Measurements from ENCODE around the gene PDE10A. TPM values are rescaled to one million over a fixed set of nuclear protein-coding genes. Genes with fewer than 3 reads are reported as not detected.

PDE10A gene
- total and polyA plus RNA-seq, 9 of the 15 experiments (the other 6 are each of a cell fraction or from before 2014, with no cell fraction given) = 0.04 TPM; not detected in 8

GRCh38 chr6:165403006-165403595, 259.9 kb downstream of the PDE10A start:
- in situ Hi-C loops (cut with MboI) = no loop called here
- Histone ChIP-seq H3K4me2 (ENCODE audit: insufficient read depth, low read length) (no peak overlapping the region), H3K79me2 (ENCODE audit: control insufficient read depth, insufficient read depth, low read length) (no peaks in the 10 kb centered on the region), H3K27ac (ENCODE audit: extremely low read depth, low read depth, low read length) (no peak overlapping the region), H3K4me1 (replicated peaks in 1 of 2; ENCODE audit: control insufficient read depth in 2 of 2, insufficient read depth in 2 of 2, low read length in 2 of 2) (no peaks in the 10 kb centered on the region), H3K9ac (ENCODE audit: insufficient read depth in 1 of 2, low read depth in 2 of 2, low read length in 2 of 2) (no peak overlapping the region), H3K27me3 (ENCODE audit: control insufficient read depth in 2 of 2, insufficient read depth in 2 of 2, low read length in 2 of 2) (no peaks in the 10 kb centered on the region), H4K20me1 (replicated peaks; ENCODE audit: control insufficient read depth, insufficient read depth, low read length) (no peaks in the 10 kb centered on the region), H3K36me3 (ENCODE audit: control insufficient read depth, insufficient read depth, low read length) (no peaks in the 10 kb centered on the region), H2AFZ (ENCODE audit: low read depth, low read length) (no peak overlapping the region), H3K9me1 (ENCODE audit: control insufficient read depth, insufficient read depth, low read length) (no peaks in the 10 kb centered on the region), H3K4me3 (no peak overlapping the region), H3K9me3 (replicated peaks; ENCODE audit: control insufficient read depth, insufficient read depth, low read depth, low read length) (peaks cover 4% of the 10 kb centered on the region)
- intact Hi-C loops (cut with micrococcal nuclease) = no loop called here
- no peak for ATAC-seq
- TF ChIP-seq NFRKB (IDR thresholded peaks at IDR 0.05; ENCODE audit: low read depth) (no peak), NRF1 (conservative IDR thresholded peaks at IDR 0.05 in 1 of 2, IDR thresholded peaks at IDR 0.05 in 1 of 2) (no peak)
- no TSS peak for BruUV-seq (replicated peaks)
- CTCF ChIA-PET (ENCODE audit: low intra/inter-chr PET ratio) = no interaction called here
- under 1% methylated on average over 7 of the region's 7 CpGs for WGBS (ENCODE audit: insufficient coverage, low coverage, missing lambda C conversion rate)
- POLR2A ChIA-PET = no interaction called here
- no peak for FAIRE-seq
- DNase-seq (ENCODE audit: extremely low read depth in 1 of 4, low spot score in 3 of 4) = no peak

GRCh38 chr6:165401092-165401491, 261.9 kb downstream of the PDE10A start:
- in situ Hi-C loops (cut with MboI) (no loop called here), intact Hi-C loops (cut with micrococcal nuclease) (no loop called here)
- ChIA-PET CTCF (ENCODE audit: low intra/inter-chr PET ratio) (no interaction called here), POLR2A (no interaction called here)
- H3K27me3 ChIP-seq (ENCODE audit: control insufficient read depth in 2 of 2, insufficient read depth in 2 of 2, low read length in 2 of 2) = no peaks in the 10 kb centered on the region
- BruUV-seq (replicated peaks) = no TSS peak
- H3K4me3 ChIP-seq = no peak overlapping the region
- H3K27ac ChIP-seq (ENCODE audit: extremely low read depth, low read depth, low read length) = no peak overlapping the region
- DNase-seq (ENCODE audit: extremely low read depth in 1 of 4, low spot score in 3 of 4) (no peak), ATAC-seq (no peak), FAIRE-seq (no peak)
- no peak for TF ChIP-seq XRCC5 (IDR thresholded peaks at IDR 0.05; ENCODE audit: low read depth, low read length)
- no peak for TF ChIP-seq SFPQ (IDR thresholded peaks at IDR 0.05; ENCODE audit: low read depth, low read length)
- no peak for TF ChIP-seq NRF1 (conservative IDR thresholded peaks at IDR 0.05 in 1 of 2, IDR thresholded peaks at IDR 0.05 in 1 of 2)
- TF ChIP-seq NR2F6 (CRISPR knock-in tag; IDR thresholded peaks at IDR 0.05) = no peak
- TF ChIP-seq PBX2 (CRISPR knock-in tag; IDR thresholded peaks at IDR 0.05; ENCODE audit: low read depth) = no peak
- no peak for TF ChIP-seq PBX2 (tag; conservative IDR thresholded peaks at IDR 0.05; ENCODE audit: low read depth)
- TF ChIP-seq RAD51 (IDR thresholded peaks at IDR 0.05; ENCODE audit: borderline replicate concordance, low read depth) = peak; percentile 36; the same call in 1 of the 2 replicates
- TF ChIP-seq TFE3 (CRISPR knock-in tag; IDR thresholded peaks at IDR 0.05) = peak; percentile 92
- H3K4me2 ChIP-seq (ENCODE audit: insufficient read depth, low read length) = no peak overlapping the region
- no peak overlapping the region for H3K9ac ChIP-seq (ENCODE audit: insufficient read depth in 1 of 2, low read depth in 2 of 2, low read length in 2 of 2)
- no peaks in the 10 kb centered on the region for H3K4me1 ChIP-seq (replicated peaks in 1 of 2; ENCODE audit: control insufficient read depth in 2 of 2, insufficient read depth in 2 of 2, low read length in 2 of 2)
- WGBS (ENCODE audit: insufficient coverage, low coverage, missing lambda C conversion rate) = 2% methylated on average over 2 of the region's 2 CpGs
- no peaks in the 10 kb centered on the region for H3K9me1 ChIP-seq (ENCODE audit: control insufficient read depth, insufficient read depth, low read length)
- H3K79me2 ChIP-seq (ENCODE audit: control insufficient read depth, insufficient read depth, low read length) = no peaks in the 10 kb centered on the region
- H4K20me1 ChIP-seq (replicated peaks; ENCODE audit: control insufficient read depth, insufficient read depth, low read length) = no peaks in the 10 kb centered on the region
- H3K36me3 ChIP-seq (ENCODE audit: control insufficient read depth, insufficient read depth, low read length) = no peaks in the 10 kb centered on the region
- no peak overlapping the region for H2AFZ ChIP-seq (ENCODE audit: low read depth, low read length)
- H3K9me3 ChIP-seq (replicated peaks; ENCODE audit: control insufficient read depth, insufficient read depth, low read depth, low read length) = peaks cover 4% of the 10 kb centered on the region
